Measurements from ENCODE around the gene CD68.
"Not testable (repeated sequence)": the region's sequence is repeated elsewhere in the genome, so short reads cannot be mapped to it uniquely, and the experiment has no call there.

The CD68 gene

DNA sequence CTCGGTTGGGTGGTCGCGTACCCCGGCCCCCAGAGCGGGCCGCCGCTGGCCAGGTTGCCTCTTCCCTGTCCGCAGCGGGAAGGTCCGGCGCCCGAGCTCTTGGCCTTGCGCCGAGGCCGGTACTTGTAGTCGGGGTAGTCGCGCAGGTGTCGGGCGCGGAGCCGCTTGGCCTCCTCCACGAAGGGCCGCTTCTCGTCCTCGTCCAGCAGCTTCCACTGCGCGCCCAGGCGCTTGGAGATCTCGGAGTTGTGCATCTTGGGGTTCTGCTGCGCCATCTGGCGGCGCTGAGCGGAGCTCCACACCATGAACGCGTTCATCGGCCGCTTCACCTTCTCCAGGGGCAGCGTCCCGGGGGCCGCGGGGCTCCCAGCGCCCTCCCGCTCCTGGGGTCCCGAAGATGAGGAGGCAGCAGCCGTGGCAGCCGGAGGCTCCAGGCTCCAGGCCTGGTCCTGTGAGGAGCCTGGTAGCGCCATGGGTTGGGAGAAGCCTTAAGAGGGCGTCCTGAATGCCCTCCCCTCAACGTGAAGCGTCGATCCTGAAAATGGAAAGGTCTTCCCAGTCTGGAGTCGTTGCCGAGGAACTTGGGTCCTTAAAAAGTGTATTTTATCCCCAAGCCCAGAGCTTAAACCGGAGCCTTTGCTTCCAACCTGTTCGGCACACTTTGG lies 9.9 kb downstream of the CD68 start:
- DNase-seq (ENCODE audit: extremely low read depth, low read depth), result no peak
- peak overlapping the region; percentile 18 for H3K4me3 ChIP-seq (replicated peaks; ENCODE audit: low read depth, low read length)
- TF ChIP-seq, protein P1, sequence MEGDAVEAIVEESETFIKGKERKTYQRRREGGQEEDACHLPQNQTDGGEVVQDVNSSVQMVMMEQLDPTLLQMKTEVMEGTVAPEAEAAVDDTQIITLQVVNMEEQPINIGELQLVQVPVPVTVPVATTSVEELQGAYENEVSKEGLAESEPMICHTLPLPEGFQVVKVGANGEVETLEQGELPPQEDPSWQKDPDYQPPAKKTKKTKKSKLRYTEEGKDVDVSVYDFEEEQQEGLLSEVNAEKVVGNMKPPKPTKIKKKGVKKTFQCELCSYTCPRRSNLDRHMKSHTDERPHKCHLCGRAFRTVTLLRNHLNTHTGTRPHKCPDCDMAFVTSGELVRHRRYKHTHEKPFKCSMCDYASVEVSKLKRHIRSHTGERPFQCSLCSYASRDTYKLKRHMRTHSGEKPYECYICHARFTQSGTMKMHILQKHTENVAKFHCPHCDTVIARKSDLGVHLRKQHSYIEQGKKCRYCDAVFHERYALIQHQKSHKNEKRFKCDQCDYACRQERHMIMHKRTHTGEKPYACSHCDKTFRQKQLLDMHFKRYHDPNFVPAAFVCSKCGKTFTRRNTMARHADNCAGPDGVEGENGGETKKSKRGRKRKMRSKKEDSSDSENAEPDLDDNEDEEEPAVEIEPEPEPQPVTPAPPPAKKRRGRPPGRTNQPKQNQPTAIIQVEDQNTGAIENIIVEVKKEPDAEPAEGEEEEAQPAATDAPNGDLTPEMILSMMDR (IDR thresholded peaks at IDR 0.05; ENCODE audit: low read depth, low read length, missing control alignments), result peak; percentile 88

DNA sequence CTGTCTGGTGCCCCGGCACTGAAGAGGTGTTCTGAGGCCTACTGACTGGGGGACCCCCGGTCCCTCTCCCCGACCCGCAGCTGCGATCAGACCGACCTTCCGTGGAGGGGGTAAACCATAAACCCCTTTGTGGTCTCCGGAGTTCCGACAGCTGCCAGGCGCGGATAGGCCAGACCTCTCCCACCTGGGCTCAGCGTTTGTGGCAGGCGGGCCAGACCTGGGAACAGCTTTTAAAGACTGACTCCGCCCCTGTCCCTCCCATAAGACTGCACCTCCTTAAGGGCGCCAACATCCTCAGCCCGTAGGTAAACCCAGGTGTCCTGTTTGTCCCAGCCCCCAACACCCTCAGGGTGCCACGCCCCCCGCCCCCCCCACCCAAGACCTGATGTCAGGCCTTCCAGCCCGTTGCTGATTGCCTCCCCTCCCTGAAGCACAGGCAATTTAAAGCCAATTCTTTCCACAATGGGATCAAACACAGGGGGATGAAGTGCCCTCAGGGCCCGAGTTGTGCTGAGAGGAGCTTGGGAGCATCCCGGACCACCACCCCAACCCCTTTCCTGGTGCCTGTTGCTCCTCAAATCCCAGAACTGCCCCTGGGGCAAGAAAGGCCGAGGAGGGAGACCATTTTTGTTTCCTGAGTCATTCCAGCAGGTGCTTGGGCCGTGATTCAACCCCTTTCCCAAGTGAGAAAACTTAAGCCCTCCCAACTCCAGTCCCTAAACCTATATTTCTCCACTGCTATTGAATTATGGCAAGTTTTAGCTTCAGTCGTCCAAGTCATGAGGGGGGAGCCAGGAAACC lies 10.7 kb downstream of the CD68 start, which contains the start of gene SOX15:
TSS of gene SOX15 (minus strand) at position 204 of the 801 bp plus-strand sequence. CDS start 418 bp downstream, outside the sequence.
- DNase-seq (ENCODE audit: extremely low read depth, low read depth), result no peak
- H3K4me3 ChIP-seq (replicated peaks; ENCODE audit: low read depth, low read length), result peak within 1 kb of the TSS; percentile 18
- TF ChIP-seq, protein P1 (IDR thresholded peaks at IDR 0.05; ENCODE audit: low read depth, low read length, missing control alignments), result no peak

DNA sequence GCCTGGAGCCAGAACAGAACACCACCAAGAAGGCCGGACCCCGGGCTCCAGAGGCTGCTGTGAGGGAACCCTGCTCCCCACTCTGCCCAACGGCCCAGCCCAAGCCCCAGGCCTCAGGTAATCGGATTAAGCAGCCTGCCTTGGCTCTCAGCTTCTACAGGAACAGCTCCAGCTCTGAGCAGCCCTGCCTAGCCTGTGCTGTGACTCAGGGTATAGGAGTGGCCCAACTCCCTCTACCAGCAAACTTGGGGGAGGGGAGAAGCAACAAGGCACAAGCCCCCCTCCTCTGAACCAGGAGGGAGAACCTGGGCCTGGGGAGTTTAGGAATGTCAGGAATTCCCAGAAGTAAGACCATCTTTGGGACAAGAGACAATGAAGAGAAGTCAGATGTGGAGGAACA lies 11.3 kb downstream of the CD68 start:
- TF ChIP-seq, protein P1 (IDR thresholded peaks at IDR 0.05; ENCODE audit: low read depth, low read length, missing control alignments), result no peak
- no peak overlapping the region for H3K4me3 ChIP-seq (replicated peaks; ENCODE audit: low read depth, low read length)
- DNase-seq (ENCODE audit: extremely low read depth, low read depth), result no peak

DNA sequence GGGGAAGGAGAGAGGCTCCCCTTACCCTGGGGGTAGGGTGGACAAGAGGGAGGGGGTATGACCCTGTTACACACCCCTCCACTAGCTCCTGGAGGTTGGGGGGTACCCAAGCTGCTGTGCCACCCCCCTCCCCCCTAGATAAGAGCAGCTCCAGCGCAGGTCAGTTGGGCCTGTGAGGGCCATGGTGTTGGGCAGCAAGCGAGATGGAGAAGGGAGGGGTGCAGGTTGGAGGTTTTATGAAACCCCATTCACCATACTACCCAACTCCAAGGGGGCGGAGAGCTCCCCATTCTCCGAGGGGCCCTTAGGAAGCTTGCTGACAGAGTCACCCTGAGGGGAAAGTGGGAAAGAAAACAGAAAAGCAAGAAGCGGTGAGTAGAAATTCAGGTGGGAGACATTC lies 12.2 kb downstream of the CD68 start:
- no peak for DNase-seq (ENCODE audit: extremely low read depth, low read depth)
- H3K4me3 ChIP-seq (replicated peaks; ENCODE audit: low read depth, low read length), result no peak overlapping the region
- TF ChIP-seq, protein P1 (IDR thresholded peaks at IDR 0.05; ENCODE audit: low read depth, low read length, missing control alignments), result no peak

DNA sequence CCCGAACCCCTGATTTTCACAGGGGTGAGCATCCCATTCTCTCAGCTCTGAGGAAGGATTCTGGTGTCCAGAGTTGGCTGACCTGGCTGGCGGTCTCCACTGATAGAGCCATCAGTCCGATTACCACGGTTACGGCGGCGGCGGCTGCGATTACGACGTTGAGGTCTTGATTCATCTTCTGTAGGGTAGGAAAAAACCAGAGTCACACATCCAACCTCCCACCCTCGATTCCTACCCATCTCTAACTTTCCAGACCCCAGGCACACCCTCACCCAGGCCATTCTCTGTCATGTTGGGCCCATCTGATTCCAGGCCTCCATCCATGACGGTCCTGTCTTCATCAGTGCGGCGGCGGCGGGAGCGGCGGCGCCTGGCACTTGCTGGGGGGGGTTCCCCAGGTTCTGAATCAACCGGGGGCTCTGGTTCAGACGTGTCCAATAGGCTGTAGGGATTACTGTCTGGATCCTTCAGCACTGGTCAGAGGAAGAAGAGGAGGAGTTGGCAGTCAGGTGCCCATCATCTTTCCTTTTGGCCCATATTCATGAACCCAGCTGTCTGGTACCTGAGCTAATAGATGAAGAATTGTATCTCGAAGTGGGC lies 13.1 kb downstream of the CD68 start:
- TF ChIP-seq, protein P1 (IDR thresholded peaks at IDR 0.05; ENCODE audit: low read depth, low read length, missing control alignments), result no peak
- H3K4me3 ChIP-seq (replicated peaks; ENCODE audit: low read depth, low read length), result no peak overlapping the region
- no peak for DNase-seq (ENCODE audit: extremely low read depth, low read depth)

DNA sequence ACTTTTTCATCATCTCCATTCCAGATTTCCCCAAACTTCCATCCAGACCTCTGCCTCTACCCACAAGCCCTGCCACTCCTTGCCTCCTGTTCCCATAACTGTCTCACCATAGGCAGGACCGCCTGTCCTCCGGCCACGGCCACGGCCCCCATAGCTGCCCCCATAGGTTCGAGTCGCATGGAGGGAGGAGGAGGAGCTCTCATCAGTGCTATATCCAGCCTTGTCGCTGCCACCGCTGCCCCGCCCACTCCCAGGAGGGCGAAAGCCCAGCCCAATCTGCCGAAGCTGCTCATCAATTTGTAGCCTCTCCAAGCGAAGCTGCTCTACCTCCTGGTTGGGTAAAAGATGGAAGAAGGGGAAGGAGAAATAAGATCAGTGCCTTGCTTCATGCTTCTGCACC lies 13.9 kb downstream of the CD68 start:
- no peak overlapping the region for H3K4me3 ChIP-seq (replicated peaks; ENCODE audit: low read depth, low read length)
- TF ChIP-seq, protein P1 (IDR thresholded peaks at IDR 0.05; ENCODE audit: low read depth, low read length, missing control alignments), result no peak
- no peak for DNase-seq (ENCODE audit: extremely low read depth, low read depth)

DNA sequence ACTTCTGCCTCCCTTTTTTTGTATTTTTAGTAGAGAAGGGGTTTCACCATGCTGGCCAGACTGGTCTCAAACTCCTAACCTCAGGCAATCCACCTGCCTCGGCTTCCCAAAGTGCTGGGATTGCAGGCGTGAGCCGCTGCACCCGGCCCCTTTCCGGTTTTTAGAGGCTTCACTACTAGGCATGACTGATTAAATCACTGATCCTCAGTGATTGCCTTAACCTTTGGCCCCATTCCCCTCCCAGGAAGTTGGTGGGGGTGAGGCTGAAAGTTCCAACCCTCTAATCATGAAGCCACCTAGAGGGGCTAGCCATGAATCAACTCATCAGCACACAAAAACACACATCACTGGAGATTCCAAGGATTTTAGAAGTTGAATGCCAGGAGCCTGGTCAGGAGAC lies 18.1 kb downstream of the CD68 start:
- H3K4me3 ChIP-seq (replicated peaks; ENCODE audit: low read depth, low read length); DNase-seq (ENCODE audit: extremely low read depth, low read depth): not testable (repeated sequence)
